Keratinocyte (primary cell): ENCODE results near the gene RPL13. TPM values are rescaled to one million over a fixed set of nuclear protein-coding genes. Genes with fewer than 3 reads are reported as not detected.

ENCODE experiments used
- DNase-seq: peaks from one replicate; pipeline ENCODE4 v3.0.0-alpha.2; 2011; ENCODE audit warnings: low read depth, missing footprints, low spot score
- FAIRE-seq: peaks from 2 replicates; lab custom pipeline; 2011; peaks lifted over from hg19 to GRCh38; lab: Jason Lieb, UNC
- H2AFZ ChIP-seq: 2 replicates; pipeline ENCODE4 v1.6.0; 2012; ENCODE audit warnings: low read length, control low read depth, inconsistent platforms; ENCODE audit not compliant: control insufficient read depth
- H3K27ac ChIP-seq: 2 replicates; pipeline ENCODE4 v1.5.1; 2011; ENCODE audit warnings: low read length; ENCODE audit not compliant: control insufficient read depth, insufficient read depth
- H3K27me3 ChIP-seq: 3 replicates; pipeline ENCODE4 v1.6.0; 2011; ENCODE audit warnings: low read length; ENCODE audit not compliant: control insufficient read depth, insufficient read depth; ENCODE audit errors: extremely low read depth
- H3K36me3 ChIP-seq, 2 experiments: 2 replicates in 1 of 2; 3 replicates in 1 of 2; pipeline ENCODE4 v1.5.1; 2011; ENCODE audit warnings: low read length in 2 of 2, mild to moderate bottlenecking in 1 of 2; ENCODE audit not compliant: control insufficient read depth in 2 of 2, insufficient read depth in 2 of 2; ENCODE audit errors: extremely low read depth in 1 of 2
- H3K4me1 ChIP-seq: 3 replicates; pipeline ENCODE4 v1.5.1; 2011; ENCODE audit warnings: low read length; ENCODE audit not compliant: control insufficient read depth, insufficient read depth; ENCODE audit errors: extremely low read depth
- H3K4me2 ChIP-seq: 3 replicates; pipeline ENCODE4 v1.6.0; 2011; ENCODE audit warnings: low read depth, low read length; ENCODE audit not compliant: control insufficient read depth, insufficient read depth; ENCODE audit errors: extremely low read depth
- H3K4me3 ChIP-seq, 3 experiments: fragments of 200-600 bp in 1 of 3; sonication (generic) in 1 of 3; 2 replicates in 2 of 3; 3 replicates in 1 of 3; pipeline ENCODE4 v1.5.1; 2011 to 2016; ENCODE audit warnings: low read length in 3 of 3, mild to moderate bottlenecking in 3 of 3, control low read depth in 2 of 3, inconsistent platforms in 1 of 3, low read depth in 1 of 3, mixed read lengths in 1 of 3, mixed run types in 1 of 3, moderate library complexity in 1 of 3; ENCODE audit not compliant: control insufficient read depth in 2 of 3, insufficient read depth in 2 of 3; ENCODE audit errors: extremely low read depth in 1 of 3
- H3K79me2 ChIP-seq: 2 replicates; pipeline ENCODE4 v1.6.0; 2012; ENCODE audit warnings: low read length; ENCODE audit not compliant: control insufficient read depth, insufficient read depth
- H3K9ac ChIP-seq: 3 replicates; pipeline ENCODE4 v1.6.0; 2011; ENCODE audit warnings: low read length; ENCODE audit not compliant: control insufficient read depth, insufficient read depth; ENCODE audit errors: extremely low read depth
- H3K9me1 ChIP-seq: 3 replicates; pipeline ENCODE4 v1.6.0; 2011; ENCODE audit warnings: low read length; ENCODE audit not compliant: control insufficient read depth, insufficient read depth; ENCODE audit errors: extremely low read depth
- H3K9me3 ChIP-seq: 2 replicates; pipeline ENCODE4 v1.5.1; 2012; ENCODE audit warnings: low read depth, low read length; ENCODE audit not compliant: control insufficient read depth
- H4K20me1 ChIP-seq: 3 replicates; pipeline ENCODE4 v1.6.0; 2011; ENCODE audit warnings: low read length; ENCODE audit not compliant: control insufficient read depth, insufficient read depth; ENCODE audit errors: extremely low read depth
- CTCF ChIP-seq, 3 experiments: IDR thresholded peaks in 1 of 3; conservative IDR thresholded peaks in 1 of 3; optimal IDR thresholded peaks in 1 of 3; 2 replicates in 2 of 3; 3 replicates in 1 of 3; pipeline versions ENCODE3 to v1.5.1; 2011; ENCODE audit warnings: low read length in 3 of 3, mild to moderate bottlenecking in 3 of 3, moderate library complexity in 2 of 3, control low read depth in 1 of 3, inconsistent platforms in 1 of 3; ENCODE audit not compliant: insufficient read depth in 2 of 3; ENCODE audit errors: extremely low read depth in 1 of 3
- EZH2 ChIP-seq: IDR thresholded peaks from one replicate; pipeline ENCODE4 v1.6.1; 2012; ENCODE audit warnings: inconsistent platforms, mild to moderate bottlenecking, low read length, moderate library complexity
- dilution Hi-C: fragments of 300-500 bp; cut with MboI; formaldehyde crosslinking; loops from one replicate; pipeline ENCODE4 v1.7.0; 2020; ENCODE audit warnings: low sequenced_read_pairs; ENCODE audit not compliant: extremely low pct_ligation_motif_present
- polyA plus RNA-seq, 5 experiments: library from polyadenylated mRNA; depleted of rRNA in 3 of 5; stranded (reverse) in 3 of 5; stranded (forward) in 1 of 5; unstranded in 1 of 5; fragments of >200 nt; gene quantifications; 1 replicate in 1 of 5; 2 replicates in 3 of 5; 3 replicates in 1 of 5; pipeline versions ENCODE4 v1.2.1 to v1.2.3, GENCODE V29; 2011 to 2012; ENCODE audit warnings: missing spikeins in 2 of 5, low read depth in 1 of 5, low replicate concordance in 1 of 5

Gene RPL13
- polyA plus RNA-seq, 1 donor (not counting 4 experiments of a cell fraction or from before 2014, with no cell fraction given) = 2,095 TPM

GRCh38 chr16:89552329-89552728, 8.2 kb upstream of the RPL13 start:
- TF ChIP-seq EZH2 = no peak
- no peak for TF ChIP-seq CTCF (optimal IDR thresholded peaks at IDR 0.05 in 1 of 3, IDR thresholded peaks at IDR 0.05 in 1 of 3, conservative IDR thresholded peaks at IDR 0.05 in 1 of 3; ENCODE audit: extremely low read depth in 1 of 3, insufficient read depth in 2 of 3, low read length in 3 of 3)
- H3K4me3 ChIP-seq = no peak overlapping the region
- H3K79me2 ChIP-seq = no peaks in the 10 kb centered on the region
- H3K27ac ChIP-seq = no peak overlapping the region
- no peak overlapping the region for H3K9ac ChIP-seq
- dilution Hi-C loops = no loop called here
- H3K9me1 ChIP-seq = no peaks in the 10 kb centered on the region
- DNase-seq (no peak), FAIRE-seq (no peak)
- no peaks in the 10 kb centered on the region for H4K20me1 ChIP-seq
- H3K27me3 ChIP-seq = no peaks in the 10 kb centered on the region
- peaks cover 24 to 38% of the 10 kb centered on the region in 2 experiments for H3K36me3 ChIP-seq
- no peak overlapping the region for H2AFZ ChIP-seq
- H3K4me1 ChIP-seq = no peaks in the 10 kb centered on the region
- no peak overlapping the region for H3K4me2 ChIP-seq
- H3K9me3 ChIP-seq = no peaks in the 10 kb centered on the region

DNA sequence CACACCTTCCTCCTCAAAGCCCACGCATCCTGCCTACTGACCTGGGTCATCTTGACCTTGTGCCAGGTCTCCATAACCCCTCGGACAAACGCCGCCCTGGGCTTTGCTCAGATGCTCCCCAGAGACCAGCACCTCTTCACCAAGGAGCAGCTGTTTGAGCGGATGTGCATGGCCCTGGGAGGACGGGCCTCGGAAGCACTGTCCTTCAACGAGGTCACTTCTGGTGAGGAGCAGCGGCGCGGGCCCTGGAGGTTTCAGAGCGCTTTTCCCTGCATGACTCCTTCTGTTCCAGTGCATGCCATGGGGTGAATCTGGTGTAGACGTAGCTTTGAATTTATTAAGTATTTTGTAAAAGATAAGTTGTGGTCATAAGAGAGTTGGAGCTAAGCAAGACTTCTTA, 7.6 kb upstream of the RPL13 start:
- TF ChIP-seq EZH2 (no peak), CTCF (optimal IDR thresholded peaks at IDR 0.05 in 1 of 3, IDR thresholded peaks at IDR 0.05 in 1 of 3, conservative IDR thresholded peaks at IDR 0.05 in 1 of 3; ENCODE audit: extremely low read depth in 1 of 3, insufficient read depth in 2 of 3, low read length in 3 of 3) (no peak)
- DNase-seq (no peak), FAIRE-seq (no peak)
- peaks cover 22 to 38% of the 10 kb centered on the region in 2 experiments for H3K36me3 ChIP-seq
- no peaks in the 10 kb centered on the region for H4K20me1 ChIP-seq
- H3K9me1 ChIP-seq = no peaks in the 10 kb centered on the region
- no peaks in the 10 kb centered on the region for H3K27me3 ChIP-seq
- H3K4me1 ChIP-seq = no peaks in the 10 kb centered on the region
- no peak overlapping the region for H3K9ac ChIP-seq
- H2AFZ ChIP-seq = no peak overlapping the region
- dilution Hi-C loops = no loop called here
- no peaks in the 10 kb centered on the region for H3K9me3 ChIP-seq
- no peak overlapping the region for H3K27ac ChIP-seq
- no peak overlapping the region for H3K4me2 ChIP-seq
- H3K79me2 ChIP-seq = no peaks in the 10 kb centered on the region
- H3K4me3 ChIP-seq = no peak overlapping the region
